Activated T-helper 2 cell treated with anti-CD3 and anti-CD28 coated beads, Interferon-gamma antibody, Interleukin-2, Interleukin-4, amounts not matched to agents 10 μg/mL and 5 μg/mL and 100 μg/mL, durations not matched to agents 14 hours and 24 hours and 36 hours (primary cell): ENCODE measurements around the gene CAMK2N1. TPM values are rescaled to one million over a fixed set of nuclear protein-coding genes. Genes with fewer than 3 reads are reported as not detected.

Experiments
- DNase-seq: peaks from one replicate; pipeline ENCODE4 v3.0.0; 2021; ENCODE audit warnings: low spot score
- H3K27ac Mint-ChIP-seq: one replicate; pipeline ENCODE4 v1.8.0; 2021; ENCODE audit warnings: mixed read lengths
- H3K27me3 Mint-ChIP-seq: one replicate; pipeline ENCODE4 v1.8.0; 2021; ENCODE audit warnings: low read depth, mixed read lengths
- H3K36me3 Mint-ChIP-seq: one replicate; pipeline ENCODE4 v1.8.0; 2021; ENCODE audit warnings: low read depth, mixed read lengths
- H3K4me1 Mint-ChIP-seq: one replicate; pipeline ENCODE4 v1.8.0; 2021; ENCODE audit warnings: low read depth, mixed read lengths
- H3K4me3 Mint-ChIP-seq: one replicate; pipeline ENCODE4 v1.8.0; 2021; ENCODE audit warnings: low read depth, mild to moderate bottlenecking, moderate library complexity, mixed read lengths
- H3K9me3 Mint-ChIP-seq: one replicate; pipeline ENCODE4 v1.8.0; 2021; ENCODE audit warnings: mixed read lengths
- intact Hi-C: fragments of 100-400 bp; cut with micrococcal nuclease; formaldehyde crosslinking; loops from one replicate; pipeline ENCODE4 v1.15.1; 2023
- total RNA-seq: library from RNA; stranded (reverse); gene quantifications from 2 replicates; pipeline ENCODE4 v1.2.3, GENCODE V29; 2022

CAMK2N1 gene
- total RNA-seq, 1 donor from 2014 or later: 2.2 TPM

DNA sequence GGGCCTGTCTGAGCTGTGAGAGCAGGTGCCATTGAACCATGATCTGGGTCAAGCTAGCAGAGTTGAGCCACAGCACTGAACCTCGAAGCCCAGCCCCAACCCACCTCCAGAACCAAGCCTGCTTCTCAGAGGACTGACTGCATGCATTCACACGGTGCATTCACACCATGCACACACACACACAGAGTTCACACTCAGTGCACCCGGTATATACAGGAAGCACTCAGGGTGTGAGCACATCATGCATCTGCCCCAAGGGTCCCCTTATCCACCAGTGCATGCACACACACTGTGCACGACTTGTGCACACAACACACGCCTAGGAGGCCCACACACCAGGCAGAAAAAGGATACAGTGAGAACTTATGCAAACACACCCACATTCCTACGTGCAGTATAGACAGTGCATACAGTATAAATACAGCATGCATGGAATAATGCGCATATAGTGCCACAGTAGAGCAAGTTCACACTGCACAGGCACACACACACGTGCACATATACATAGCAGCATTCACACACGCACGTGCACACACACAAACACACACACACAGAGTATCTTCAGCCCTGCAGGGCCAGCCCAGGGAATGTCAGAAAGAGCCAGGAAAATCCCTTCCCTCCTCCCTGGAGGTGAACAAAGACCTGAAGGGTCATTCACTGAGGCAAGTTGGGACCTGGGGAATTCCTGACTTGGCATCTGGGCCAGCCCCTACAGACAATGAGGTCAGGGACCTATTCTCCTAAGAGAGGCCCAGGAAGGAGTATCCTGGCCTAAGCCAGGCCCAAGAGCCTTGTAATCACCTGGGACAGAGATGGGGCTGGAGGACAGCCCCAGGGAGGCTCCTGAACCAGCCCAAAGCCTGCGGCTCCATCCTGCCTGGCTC is 42.1 kb downstream of the CAMK2N1 start:
- Mint-ChIP-seq H3K4me1 (no peaks in the 10 kb centered on the region), H3K4me3 (no peak overlapping the region), H3K27ac (no peak overlapping the region), H3K36me3 (no peaks in the 10 kb centered on the region), H3K27me3 (peaks cover 6% of the 10 kb centered on the region), H3K9me3 (no peaks in the 10 kb centered on the region)
- no peak for DNase-seq
- intact Hi-C loops: no loop called here

DNA sequence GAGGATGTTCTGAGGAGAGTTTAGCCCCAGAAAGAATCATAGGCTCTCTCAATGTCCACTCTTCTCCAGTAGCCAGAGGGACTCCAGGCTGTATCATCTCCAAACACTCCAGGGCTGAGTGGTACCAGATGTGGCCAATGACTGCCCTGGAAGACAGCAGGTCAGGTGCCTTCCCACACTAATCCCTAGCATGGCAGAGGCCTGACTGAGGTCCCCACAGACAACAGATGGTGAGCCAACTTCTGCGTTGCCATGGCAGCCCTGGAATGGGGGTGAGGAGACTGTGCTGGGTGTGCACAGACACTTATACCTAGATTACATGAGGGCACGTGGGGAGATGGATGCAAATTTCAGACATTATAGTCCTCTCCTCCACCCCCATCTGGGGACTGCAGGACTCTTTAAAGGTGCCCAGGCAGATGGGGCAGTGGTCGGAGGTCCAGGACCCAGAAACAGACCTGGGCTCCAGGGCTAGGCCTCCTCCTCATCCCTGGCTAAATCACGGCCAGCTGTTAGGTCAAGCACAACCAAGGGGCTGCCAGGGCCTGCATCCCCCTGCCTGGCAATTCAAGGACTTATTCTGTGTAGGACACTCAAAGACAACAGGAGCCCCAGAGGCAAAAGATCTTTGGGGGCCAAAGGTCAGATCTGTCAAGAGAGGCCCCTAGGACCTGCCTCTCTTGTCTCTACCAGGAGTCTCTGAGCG is 42.9 kb downstream of the CAMK2N1 start:
- DNase-seq: no peak
- peaks cover 5% of the 10 kb centered on the region for H3K27me3 Mint-ChIP-seq
- H3K27ac Mint-ChIP-seq: no peak overlapping the region
- no peaks in the 10 kb centered on the region for H3K4me1 Mint-ChIP-seq
- no peak overlapping the region for H3K4me3 Mint-ChIP-seq
- intact Hi-C loops: no loop called here
- no peaks in the 10 kb centered on the region for H3K36me3 Mint-ChIP-seq
- no peaks in the 10 kb centered on the region for H3K9me3 Mint-ChIP-seq

DNA sequence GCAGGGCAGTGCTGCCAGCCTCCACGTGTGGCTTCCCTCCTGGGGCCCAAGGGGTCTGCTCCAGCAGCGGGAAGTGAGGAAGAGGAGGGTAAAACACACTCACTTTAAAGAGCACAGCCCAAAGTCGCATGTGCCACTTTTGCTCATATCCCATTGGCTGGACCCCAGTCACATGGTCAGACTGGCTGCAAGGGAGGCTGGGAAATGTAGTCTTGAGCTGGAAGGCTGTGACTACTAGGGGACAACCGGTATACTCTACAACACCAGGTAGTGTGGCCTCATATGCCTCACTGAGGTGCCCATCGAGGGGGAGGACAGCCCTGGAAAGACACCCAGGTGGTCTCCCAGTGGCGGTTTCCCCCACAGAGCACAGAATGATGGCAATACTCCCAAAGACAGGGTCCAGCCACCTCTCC is 45.2 kb downstream of the CAMK2N1 start:
- peak; percentile 31 for DNase-seq
- H3K4me3 Mint-ChIP-seq: no peak overlapping the region
- intact Hi-C loops: no loop called here
- H3K9me3 Mint-ChIP-seq: no peaks in the 10 kb centered on the region
- no peaks in the 10 kb centered on the region for H3K27me3 Mint-ChIP-seq
- no peaks in the 10 kb centered on the region for H3K4me1 Mint-ChIP-seq
- no peaks in the 10 kb centered on the region for H3K36me3 Mint-ChIP-seq
- no peak overlapping the region for H3K27ac Mint-ChIP-seq

DNA sequence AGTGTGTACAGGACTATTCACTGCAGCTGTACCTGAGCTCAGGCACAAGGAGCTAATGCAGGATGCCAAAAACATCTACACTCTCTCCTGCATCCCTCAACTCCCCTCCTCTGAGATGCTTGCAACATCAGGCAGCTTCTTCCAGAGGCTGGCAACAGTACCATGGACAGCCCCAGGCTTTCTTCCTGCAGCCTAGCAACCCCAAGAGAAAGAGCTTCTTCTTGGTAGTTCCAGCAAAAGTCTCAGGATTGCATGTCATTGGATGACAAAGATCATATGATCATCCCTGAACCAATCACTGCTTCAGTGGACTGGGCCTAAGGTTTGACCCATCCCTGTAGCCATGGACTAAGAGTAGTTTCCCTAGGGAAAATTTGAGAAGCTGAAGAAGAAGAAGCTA is 46.7 kb downstream of the CAMK2N1 start:
- intact Hi-C loops: no loop called here
- Mint-ChIP-seq H3K9me3 (no peaks in the 10 kb centered on the region), H3K27ac (no peak overlapping the region), H3K4me1 (no peaks in the 10 kb centered on the region), H3K27me3 (no peaks in the 10 kb centered on the region), H3K36me3 (no peaks in the 10 kb centered on the region), H3K4me3 (no peak overlapping the region)
- DNase-seq: no peak

DNA sequence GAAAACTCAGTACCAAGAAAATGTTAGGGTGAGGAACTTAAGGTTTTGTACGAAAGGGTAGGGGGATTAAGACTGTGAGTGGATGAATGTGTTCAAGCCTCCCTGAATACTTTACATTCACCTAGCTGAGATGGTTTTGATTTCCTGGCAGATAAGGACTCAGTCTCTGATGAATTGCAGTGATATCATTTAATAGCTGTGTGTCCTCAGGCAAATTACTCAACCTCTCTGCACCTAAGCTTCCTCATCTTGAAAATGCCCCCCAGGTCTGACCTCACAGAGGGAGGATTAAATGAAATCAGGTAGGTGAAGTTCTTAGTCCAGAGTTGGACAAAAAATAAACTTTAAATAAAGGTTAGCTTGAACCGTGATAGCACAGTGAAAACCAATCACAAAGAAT is 48.4 kb downstream of the CAMK2N1 start:
- Mint-ChIP-seq H3K27ac (no peak overlapping the region), H3K9me3 (no peaks in the 10 kb centered on the region), H3K36me3 (no peaks in the 10 kb centered on the region), H3K4me1 (no peaks in the 10 kb centered on the region), H3K27me3 (peaks cover 8% of the 10 kb centered on the region), H3K4me3 (no peak overlapping the region)
- intact Hi-C loops: no loop called here
- DNase-seq: no peak

DNA sequence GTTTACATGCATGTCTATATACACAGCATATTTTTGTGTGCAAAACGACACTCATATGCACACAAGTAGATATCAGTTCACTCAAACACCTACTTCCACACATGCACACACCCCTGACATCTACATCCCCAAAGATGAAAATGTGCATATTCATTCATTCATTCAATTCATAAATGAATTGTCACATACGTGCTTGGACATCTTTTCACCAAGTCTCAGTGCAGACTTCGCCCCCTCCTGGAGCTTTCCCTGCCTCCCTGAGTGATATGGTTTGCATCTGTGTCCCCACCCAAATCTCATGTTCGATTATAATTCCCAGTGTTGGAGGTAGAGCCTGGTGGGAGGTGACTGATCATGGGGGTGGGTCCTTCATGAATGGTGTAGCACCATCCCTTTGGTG is 53.1 kb downstream of the CAMK2N1 start:
- Mint-ChIP-seq H3K9me3 (no peaks in the 10 kb centered on the region), H3K4me1 (no peaks in the 10 kb centered on the region), H3K36me3 (no peaks in the 10 kb centered on the region), H3K27me3 (peaks cover 18% of the 10 kb centered on the region), H3K27ac (no peak overlapping the region), H3K4me3 (no peak overlapping the region)
- no peak for DNase-seq
- intact Hi-C loops: no loop called here

Other genes starting within 250 kb of the CAMK2N1 start
- not detected in 2 replicates for gene VWA5B1, start 195.3 kb downstream of the CAMK2N1 start, total RNA-seq
- 17.1 and 17.4 TPM in 2 replicates for gene MUL1, start 21.9 kb upstream of the CAMK2N1 start, total RNA-seq
- gene FAM43B, start 66.4 kb upstream of the CAMK2N1 start, total RNA-seq: not detected in 2 replicates
- not detected in 2 replicates for gene CDA, start 102.9 kb upstream of the CAMK2N1 start, total RNA-seq
- 3.8 and 4.7 TPM in 2 replicates for gene PINK1, start 147.2 kb upstream of the CAMK2N1 start, total RNA-seq
- 184 and 186 TPM in 2 replicates for gene DDOST, start 175.2 kb upstream of the CAMK2N1 start, total RNA-seq
- gene KIF17, start 231.8 kb upstream of the CAMK2N1 start, total RNA-seq: 0.09 TPM in 1 of 2 replicates, not detected in the other
- 0.05 and 0.16 TPM in 2 replicates for gene SH2D5, start 246.5 kb upstream of the CAMK2N1 start, total RNA-seq